Osteocyte (in vitro differentiated cells): Measurements from ENCODE around the gene ZFYVE21. TPM values are rescaled to one million over a fixed set of nuclear protein-coding genes. Genes with fewer than 3 reads are reported as not detected.

Experiments used
- DNase-seq: peaks from one replicate; pipeline ENCODE4 v3.0.0; 2021; ENCODE audit warnings: mixed read lengths; ENCODE audit not compliant: unreplicated experiment; ENCODE audit errors: extremely low spot score
- H3K27ac Mint-ChIP-seq: one replicate; pipeline ENCODE4 v1.8.0; 2021; ENCODE audit warnings: mild to moderate bottlenecking, mixed read lengths; ENCODE audit not compliant: unreplicated experiment
- H3K27me3 Mint-ChIP-seq: one replicate; pipeline ENCODE4 v1.8.0; 2021; ENCODE audit warnings: mixed read lengths; ENCODE audit not compliant: unreplicated experiment
- H3K36me3 Mint-ChIP-seq: one replicate; pipeline ENCODE4 v1.8.0; 2021; ENCODE audit warnings: mixed read lengths; ENCODE audit not compliant: unreplicated experiment
- H3K4me1 Mint-ChIP-seq: one replicate; pipeline ENCODE4 v1.8.0; 2021; ENCODE audit warnings: mixed read lengths; ENCODE audit not compliant: unreplicated experiment
- H3K4me3 Mint-ChIP-seq: one replicate; pipeline ENCODE4 v1.8.0; 2021; ENCODE audit warnings: mild to moderate bottlenecking, moderate library complexity, mixed read lengths; ENCODE audit not compliant: unreplicated experiment
- H3K9me3 Mint-ChIP-seq: one replicate; pipeline ENCODE4 v1.8.0; 2021; ENCODE audit warnings: mixed read lengths; ENCODE audit not compliant: unreplicated experiment
- CTCF ChIP-seq: fragments of 200-600 bp; sonication (generic); IDR thresholded peaks from 2 replicates; pipeline ENCODE4 v1.5.0; 2021; ENCODE audit warnings: antibody characterized with exemption, mild to moderate bottlenecking, moderate library complexity
- total RNA-seq: library from RNA; stranded (reverse); gene quantifications from 2 replicates; pipeline ENCODE4 v1.2.1, GENCODE V29; 2021

Gene ZFYVE21
- total RNA-seq, 1 donor from 2014 or later = 52.9 TPM

GRCh38 chr14:103755060-103755459, 39.5 kb downstream of the ZFYVE21 start:
- H3K4me1 Mint-ChIP-seq = no peaks in the 10 kb centered on the region
- H3K4me3 Mint-ChIP-seq = no peak overlapping the region
- H3K27me3 Mint-ChIP-seq = no peaks in the 10 kb centered on the region
- no peak for TF ChIP-seq CTCF
- H3K27ac Mint-ChIP-seq = no peak overlapping the region
- DNase-seq = no peak
- H3K9me3 Mint-ChIP-seq = no peaks in the 10 kb centered on the region
- no peaks in the 10 kb centered on the region for H3K36me3 Mint-ChIP-seq

- TF ChIP-seq CTCF = no peak
- Mint-ChIP-seq H3K9me3 (no peaks in the 10 kb centered on the region), H3K27me3 (no peaks in the 10 kb centered on the region), H3K4me3 (no peak overlapping the region), H3K36me3 (no peaks in the 10 kb centered on the region), H3K4me1 (no peaks in the 10 kb centered on the region), H3K27ac (no peak overlapping the region)
- no peak for DNase-seq
Measured at GRCh38 chr14:103758059-103758776, 42.6 kb downstream of the ZFYVE21 start.

- Mint-ChIP-seq H3K4me3 (no peak overlapping the region), H3K4me1 (no peaks in the 10 kb centered on the region), H3K36me3 (no peaks in the 10 kb centered on the region), H3K27me3 (no peaks in the 10 kb centered on the region), H3K9me3 (peaks cover 4% of the 10 kb centered on the region), H3K27ac (no peak overlapping the region)
- no peak for DNase-seq
- TF ChIP-seq CTCF = no peak
Measured at GRCh38 chr14:103762036-103762435, 46.4 kb downstream of the ZFYVE21 start.

- Mint-ChIP-seq H3K36me3 (no peaks in the 10 kb centered on the region), H3K4me1 (no peaks in the 10 kb centered on the region), H3K27me3 (no peaks in the 10 kb centered on the region), H3K27ac (no peak overlapping the region), H3K9me3 (peaks cover 4% of the 10 kb centered on the region), H3K4me3 (no peak overlapping the region)
- no peak for DNase-seq
- TF ChIP-seq CTCF = no peak
Measured at GRCh38 chr14:103762541-103762940, 46.9 kb downstream of the ZFYVE21 start.

- DNase-seq = no peak
- no peaks in the 10 kb centered on the region for H3K36me3 Mint-ChIP-seq
- peaks cover 4% of the 10 kb centered on the region for H3K9me3 Mint-ChIP-seq
- no peaks in the 10 kb centered on the region for H3K27me3 Mint-ChIP-seq
- H3K27ac Mint-ChIP-seq = no peak overlapping the region
- H3K4me1 Mint-ChIP-seq = no peaks in the 10 kb centered on the region
- H3K4me3 Mint-ChIP-seq = no peak overlapping the region
- TF ChIP-seq CTCF = no peak
Measured at GRCh38 chr14:103763730-103764488, 48.3 kb downstream of the ZFYVE21 start.
